GM12872 (cell line): ENCODE data around the gene TMEFF2.

ENCODE experiments used
- CTCF ChIP-seq: IDR thresholded peaks from 3 replicates; pipeline ENCODE4 v1.5.1; 2011; ENCODE audit warnings: low read depth, mild to moderate bottlenecking, low read length, moderate library complexity; ENCODE audit not compliant: insufficient read depth

The TMEFF2 gene

GRCh38 chr2:191935247-191935646 lies 259.5 kb downstream of the TMEFF2 start:
- TF ChIP-seq CTCF = no peak

GRCh38 chr2:191933307-191934105 lies 261.2 kb downstream of the TMEFF2 start:
- TF ChIP-seq CTCF = no peak

- no peak for TF ChIP-seq CTCF
Observed at GRCh38 chr2:191932286-191932685, 262.4 kb downstream of the TMEFF2 start.

- no peak for TF ChIP-seq CTCF
Observed at GRCh38 chr2:191931329-191931728, 263.4 kb downstream of the TMEFF2 start.

- TF ChIP-seq CTCF = no peak
Observed at GRCh38 chr2:191930205-191930604, 264.5 kb downstream of the TMEFF2 start.

- TF ChIP-seq CTCF = no peak
Observed at GRCh38 chr2:191929288-191929687, 265.4 kb downstream of the TMEFF2 start.

- no peak for TF ChIP-seq CTCF
Observed at GRCh38 chr2:191927991-191928390, 266.7 kb downstream of the TMEFF2 start.
